NCI-H1417 (cell line): Measurements from ENCODE around the gene MAST1.
"Not testable (repeated sequence)": the region's sequence is repeated elsewhere in the genome, so short reads cannot be mapped to it uniquely, and the experiment has no call there.

Experiments used
- DNase-seq, 3 experiments: peaks; one replicate each; lab custom pipeline; 2025; lab: John Stamatoyannopoulos, UW

The MAST1 gene

DNA sequence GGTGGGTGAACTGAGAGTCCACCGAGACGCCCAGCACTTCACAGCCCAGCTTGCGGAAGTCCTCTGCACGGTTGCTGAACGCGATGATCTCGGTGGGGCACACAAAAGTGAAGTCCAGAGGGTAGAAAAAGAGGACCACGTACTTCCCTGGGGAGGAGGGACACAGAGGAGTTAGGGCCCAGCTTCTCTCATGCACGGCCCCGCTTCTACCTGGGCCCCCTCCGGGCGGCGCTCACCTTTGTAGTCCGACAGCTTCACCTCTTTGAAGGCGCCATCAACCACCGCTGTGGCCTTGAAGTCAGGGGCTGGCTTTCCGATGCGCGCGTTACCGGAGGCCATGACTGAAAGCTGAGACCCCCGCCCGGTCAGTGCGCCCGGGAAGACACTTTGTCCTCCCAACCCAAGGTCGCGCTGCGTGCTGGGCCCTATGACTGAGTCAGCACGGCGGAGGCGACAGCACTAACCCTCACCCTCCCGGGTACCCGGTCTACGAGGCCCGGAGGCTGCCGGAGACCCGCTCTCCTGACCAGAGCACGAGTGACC is 37.3 kb upstream of the MAST1 start:
- peak in 2 of 3 experiments; percentile 80 to 83 for DNase-seq

DNA sequence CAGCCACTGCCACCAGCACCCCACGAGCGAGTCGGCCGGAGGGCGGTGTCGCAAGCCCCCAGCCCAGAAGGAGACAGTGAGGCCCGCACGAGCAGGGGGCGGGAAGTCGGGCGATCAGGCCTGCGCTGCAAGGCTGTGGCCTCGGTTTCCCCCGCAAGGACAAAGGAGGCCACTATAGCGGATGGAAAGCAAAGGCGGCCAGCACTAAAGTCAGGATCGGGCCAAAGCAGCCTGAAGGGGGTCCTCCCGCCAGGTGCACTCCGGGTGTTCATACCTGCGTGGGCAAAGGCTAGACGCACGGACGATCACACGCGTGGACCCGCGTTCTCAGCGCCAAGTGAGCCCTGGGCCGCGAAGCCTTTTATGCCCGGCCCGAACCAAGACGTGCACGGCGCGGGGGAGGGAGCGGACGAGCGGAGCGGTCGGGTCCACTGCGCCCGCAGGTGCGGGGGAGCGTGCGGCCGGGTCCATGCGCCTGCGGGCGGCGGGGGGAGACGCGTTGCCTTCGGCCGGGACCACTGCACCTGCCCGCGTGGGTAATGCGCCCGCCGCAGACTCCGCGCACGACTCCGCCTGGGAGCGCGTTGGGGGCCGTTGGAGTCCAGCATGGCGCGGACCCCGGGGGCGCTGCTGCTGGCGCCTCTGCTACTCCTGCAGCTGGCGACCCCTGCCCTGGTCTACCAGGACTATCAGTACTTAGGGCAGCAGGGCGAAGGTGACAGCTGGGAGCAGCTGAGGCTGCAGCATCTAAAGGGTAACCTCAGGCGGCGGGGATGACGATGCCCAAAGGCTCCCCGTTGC is 36.6 kb upstream of the MAST1 start, which contains the start of the genes PRDX2 and THSD8:
Gene PRDX2 (minus strand): TSS at position 335 of the 801 bp plus-strand sequence. CDS start 539 bp downstream, outside the sequence.
Gene THSD8 (plus strand): TSS at position 604 of the 801 bp plus-strand sequence. CDS start 3 bp downstream, at position 607.
- DNase-seq: peak; percentile 79 to 95 (median 95)

DNA sequence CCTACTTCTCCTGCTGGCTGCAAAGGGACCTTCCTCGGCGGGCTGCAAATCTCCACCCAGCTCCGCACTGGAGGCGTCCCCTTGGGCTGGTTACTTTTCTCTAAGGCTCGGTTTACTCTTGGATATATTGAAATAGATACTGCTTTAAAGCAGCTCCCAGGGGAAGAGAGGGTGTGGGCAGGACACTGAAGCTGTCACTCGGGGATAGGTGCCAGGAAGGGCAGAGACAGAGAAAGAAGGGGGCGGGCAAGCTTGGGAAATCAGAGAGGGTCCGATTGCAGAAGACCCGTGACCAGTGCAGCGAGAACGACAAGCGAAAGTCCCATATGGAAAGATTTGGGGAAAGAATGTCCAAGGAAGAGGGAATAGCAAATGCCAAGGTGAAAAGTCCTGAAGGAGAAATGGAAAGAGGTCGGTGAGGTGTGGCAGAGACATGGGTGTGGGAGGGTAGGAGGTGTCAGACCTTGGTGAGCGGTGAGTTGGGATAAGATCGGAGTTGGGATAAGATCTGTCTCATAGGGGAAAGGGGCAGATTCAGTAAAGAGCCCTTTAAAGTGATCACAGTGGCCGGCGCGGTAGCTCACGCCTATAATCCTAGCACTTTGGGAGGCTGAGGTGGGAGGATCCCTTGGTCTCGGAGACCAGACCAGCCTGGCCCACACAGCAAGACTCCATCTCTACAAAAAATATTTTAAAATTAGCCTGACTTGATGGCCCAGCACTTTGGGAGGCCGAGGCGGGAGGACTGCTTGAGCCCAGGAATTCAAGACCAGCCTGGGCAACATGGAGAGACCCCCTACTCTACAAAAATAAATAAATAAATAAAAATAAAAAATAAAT is 35.8 kb upstream of the MAST1 start:
- DNase-seq: peak in 1 of 3 experiments; percentile 18

DNA sequence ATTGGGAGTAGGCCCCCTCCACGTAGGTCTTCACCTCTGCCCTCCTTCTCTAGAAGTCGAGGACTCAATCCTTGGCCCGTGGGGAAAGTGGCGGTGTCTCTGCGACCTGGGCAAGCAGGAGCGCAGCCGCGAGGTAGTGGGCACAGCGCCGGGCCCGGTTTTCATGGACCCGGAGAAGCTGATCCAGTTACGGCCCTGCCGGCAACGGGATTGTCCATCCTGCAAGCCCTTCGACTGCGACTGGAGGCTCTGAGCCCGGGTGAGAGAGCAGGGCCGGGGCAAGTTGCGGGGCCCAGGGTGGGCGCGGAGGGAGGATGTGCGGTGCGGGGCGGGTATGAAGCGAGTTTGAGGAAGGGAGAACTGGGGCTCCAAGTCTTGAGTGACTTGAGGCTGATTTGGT is 34.3 kb upstream of the MAST1 start:
- no peak for DNase-seq

DNA sequence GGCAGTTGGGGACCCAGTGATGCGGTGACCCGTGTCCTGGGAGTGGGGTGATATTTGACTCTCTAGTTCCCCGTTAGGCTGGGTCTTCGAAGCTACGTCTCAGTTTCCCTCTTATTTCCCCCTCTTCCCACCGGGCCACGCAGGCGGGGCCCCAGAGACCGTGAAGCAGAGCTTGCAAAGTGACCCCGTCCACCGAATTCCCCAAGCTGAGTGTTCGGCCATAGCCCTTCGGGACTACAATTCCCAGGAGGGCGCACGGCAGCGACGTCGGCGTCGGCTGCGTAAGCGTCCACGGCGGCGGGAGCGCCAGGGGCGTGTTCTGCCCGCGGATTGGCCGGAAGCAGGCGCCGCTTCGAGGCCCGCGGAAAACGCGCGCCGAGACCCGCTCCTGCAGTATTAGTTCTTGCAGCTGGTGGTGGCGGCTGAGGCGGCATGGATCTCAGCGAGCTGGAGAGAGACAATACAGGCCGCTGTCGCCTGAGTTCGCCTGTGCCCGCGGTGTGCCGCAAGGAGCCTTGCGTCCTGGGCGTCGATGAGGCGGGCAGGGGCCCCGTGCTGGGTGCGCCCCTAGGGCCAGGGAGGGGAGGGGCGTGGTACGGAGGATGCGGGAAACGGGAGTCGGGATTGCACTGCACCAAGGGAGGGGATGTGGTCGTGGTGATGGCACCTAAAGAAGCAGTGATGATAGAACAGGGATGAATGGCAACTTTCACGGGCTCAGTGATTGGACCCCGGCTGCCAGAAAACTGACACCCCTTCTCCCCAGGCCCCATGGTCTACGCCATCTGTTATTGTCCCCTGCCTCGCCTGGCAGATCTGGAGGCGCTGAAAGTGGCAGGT is 31.9 kb upstream of the MAST1 start, which contains the start of gene RNASEH2A:
Gene RNASEH2A (plus strand): TSS at position 343 of the 840 bp plus-strand sequence. CDS start 90 bp downstream, at position 433.
- peak; percentile 86 to 94 (median 94) for DNase-seq

DNA sequence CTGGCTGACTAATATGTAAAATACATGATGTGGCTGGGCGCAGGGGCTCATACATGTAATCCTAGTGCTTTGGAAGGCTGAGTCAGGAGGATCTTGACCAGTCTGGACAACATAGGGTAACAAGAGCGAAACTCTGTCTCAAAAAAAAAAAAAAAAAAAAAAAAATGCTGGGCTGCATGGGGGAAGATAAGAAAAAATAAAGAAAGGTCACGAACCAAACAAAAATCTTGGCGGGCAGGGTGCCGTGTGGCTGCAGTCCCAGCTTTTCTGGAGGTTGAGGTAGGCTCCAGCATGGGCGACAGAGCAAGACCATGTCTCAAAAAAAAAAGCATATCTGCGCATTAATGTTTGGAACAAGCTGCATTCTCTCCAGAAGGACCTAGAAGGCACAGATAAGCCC is 23.2 kb upstream of the MAST1 start:
- no peak for DNase-seq

DNA sequence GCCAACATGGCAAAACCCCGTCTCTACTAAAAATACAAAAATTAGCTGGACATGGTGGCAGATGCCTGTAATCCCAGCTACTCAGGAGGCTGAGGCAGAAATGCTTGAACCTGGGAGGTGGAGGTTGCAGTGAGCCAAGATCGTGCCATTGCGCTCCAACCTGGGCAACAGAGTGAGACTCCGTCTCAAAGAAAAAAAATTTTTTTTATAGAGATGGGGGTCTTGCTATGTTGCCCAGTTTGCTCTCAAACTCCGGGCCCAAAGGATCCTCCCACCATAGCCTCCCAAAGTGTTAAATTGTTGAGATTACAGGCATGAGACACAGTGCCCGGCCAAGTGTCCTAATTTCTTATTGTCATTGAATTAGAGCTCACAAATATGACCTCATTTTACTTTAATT is 21.1 kb upstream of the MAST1 start:
- DNase-seq: not testable (repeated sequence)

DNA sequence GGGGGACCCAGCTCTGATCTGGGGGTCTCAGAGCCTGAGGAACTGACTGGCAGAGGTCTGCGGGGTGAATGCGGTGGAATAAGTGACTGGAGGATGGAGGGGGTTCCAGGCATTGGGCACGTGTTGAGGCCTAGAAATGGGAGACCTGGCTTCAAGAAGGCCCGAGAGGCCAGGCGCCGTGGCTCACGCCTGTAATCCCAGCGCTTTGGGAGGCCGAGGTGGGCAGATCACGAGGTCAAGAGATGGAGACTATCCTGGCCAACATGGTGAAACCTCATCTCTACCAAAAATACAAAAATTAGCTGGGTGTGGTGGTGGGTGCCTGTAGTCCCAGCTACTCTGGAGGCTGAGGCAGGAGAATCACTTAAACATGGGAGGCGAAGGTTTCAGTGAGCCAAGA is 20.5 kb upstream of the MAST1 start:
- DNase-seq: not testable (repeated sequence)

DNA sequence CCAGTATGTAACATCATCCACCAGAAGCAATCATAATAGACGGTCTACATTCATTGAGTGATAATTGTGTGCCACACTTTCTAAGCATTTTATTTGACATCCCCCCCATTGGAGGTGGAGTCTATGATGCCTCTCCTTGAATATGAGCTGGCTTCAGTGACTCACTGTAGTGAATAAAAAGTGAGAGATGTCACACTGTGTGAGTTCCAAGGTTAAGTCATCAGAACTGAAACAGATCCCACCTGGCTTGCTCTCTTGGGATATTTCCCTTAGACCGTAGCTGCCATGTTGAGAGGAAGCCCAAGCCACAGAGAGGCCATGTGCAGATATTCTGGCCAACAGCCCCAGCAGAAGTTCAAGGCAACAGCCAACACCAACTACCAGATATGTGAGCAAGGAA is 16.6 kb upstream of the MAST1 start:
- no peak for DNase-seq

DNA sequence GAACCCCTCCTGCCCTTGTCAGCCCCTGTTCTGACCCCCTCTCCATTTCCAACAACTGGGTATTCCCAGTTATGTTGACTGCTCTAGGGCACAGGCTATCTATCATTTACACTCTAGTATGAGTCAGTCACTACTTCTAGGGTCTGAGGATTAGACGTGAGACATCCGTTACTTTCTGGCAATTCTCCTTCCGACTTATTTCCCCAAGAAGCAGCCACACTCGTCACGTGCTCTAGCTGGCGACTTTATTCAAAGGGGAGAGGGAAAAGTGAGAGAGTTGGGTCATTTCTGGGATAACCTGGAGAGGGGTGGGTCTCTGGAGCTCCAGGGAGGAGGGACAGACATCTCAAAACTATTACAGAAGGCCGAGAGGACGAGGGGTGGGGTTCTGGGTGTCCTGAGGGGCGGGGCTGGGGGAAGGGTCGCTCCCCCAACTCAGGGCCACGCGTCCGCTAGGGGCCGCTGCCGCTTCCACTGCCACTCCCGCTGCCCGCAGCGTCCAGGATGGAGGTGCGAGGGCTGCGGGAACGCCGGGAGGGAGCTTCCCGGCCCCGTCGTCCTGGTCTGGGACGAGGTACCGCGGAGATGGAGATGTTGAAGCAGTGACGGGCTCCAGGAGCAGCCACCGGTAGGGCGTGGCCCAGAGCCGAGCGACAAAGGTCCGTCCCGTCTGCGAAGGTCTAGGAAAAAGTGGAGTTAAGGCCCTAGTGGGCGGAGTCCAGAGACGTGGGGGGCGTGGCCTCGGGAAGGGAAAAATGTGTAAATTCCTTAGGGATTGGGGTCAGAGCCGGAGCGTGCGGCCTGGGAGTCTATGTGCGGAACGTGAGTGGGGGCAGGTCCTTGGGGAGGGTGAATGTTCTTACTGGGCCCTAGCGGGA is 12.8 kb upstream of the MAST1 start:
- peak in 1 of 3 experiments; percentile 18 for DNase-seq

DNA sequence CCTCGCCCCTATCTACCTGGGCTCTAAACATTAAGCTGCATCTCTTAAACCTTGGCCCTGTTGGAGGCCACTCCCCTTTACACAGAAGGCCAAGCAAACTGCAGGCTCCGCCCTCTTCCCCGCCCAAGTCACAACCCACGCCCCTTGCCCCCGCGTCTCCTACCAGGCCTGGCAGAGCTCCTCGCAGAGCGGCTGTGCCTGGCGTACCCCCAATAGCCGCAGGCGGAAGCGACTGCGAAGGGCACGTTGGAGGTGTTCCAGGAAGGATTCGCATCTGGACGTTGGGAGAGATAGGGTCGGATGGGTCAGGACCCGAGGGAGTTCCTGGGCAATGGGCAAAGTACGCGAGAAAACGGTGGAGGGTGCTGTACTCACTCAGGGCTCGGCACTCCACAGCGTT is 9.8 kb upstream of the MAST1 start:
- DNase-seq: peak in 2 of 3 experiments; percentile 15 to 39

DNA sequence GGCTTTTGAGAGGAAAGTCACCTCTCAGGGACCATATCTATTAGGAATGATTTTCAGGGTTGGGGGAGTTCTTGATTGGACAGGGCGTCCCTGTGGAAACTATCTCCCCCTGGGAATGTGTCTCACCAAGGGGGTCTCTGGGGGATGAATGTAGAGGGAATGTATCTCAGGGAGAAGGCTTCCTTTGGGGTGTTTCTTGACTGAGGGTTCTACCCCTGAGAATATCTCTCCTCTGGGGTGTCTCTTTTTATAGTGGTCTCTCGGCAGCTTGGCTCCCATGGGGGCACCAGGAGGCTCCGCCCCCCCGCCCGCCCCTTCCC is 4.9 kb upstream of the MAST1 start:
- DNase-seq: no peak

DNA sequence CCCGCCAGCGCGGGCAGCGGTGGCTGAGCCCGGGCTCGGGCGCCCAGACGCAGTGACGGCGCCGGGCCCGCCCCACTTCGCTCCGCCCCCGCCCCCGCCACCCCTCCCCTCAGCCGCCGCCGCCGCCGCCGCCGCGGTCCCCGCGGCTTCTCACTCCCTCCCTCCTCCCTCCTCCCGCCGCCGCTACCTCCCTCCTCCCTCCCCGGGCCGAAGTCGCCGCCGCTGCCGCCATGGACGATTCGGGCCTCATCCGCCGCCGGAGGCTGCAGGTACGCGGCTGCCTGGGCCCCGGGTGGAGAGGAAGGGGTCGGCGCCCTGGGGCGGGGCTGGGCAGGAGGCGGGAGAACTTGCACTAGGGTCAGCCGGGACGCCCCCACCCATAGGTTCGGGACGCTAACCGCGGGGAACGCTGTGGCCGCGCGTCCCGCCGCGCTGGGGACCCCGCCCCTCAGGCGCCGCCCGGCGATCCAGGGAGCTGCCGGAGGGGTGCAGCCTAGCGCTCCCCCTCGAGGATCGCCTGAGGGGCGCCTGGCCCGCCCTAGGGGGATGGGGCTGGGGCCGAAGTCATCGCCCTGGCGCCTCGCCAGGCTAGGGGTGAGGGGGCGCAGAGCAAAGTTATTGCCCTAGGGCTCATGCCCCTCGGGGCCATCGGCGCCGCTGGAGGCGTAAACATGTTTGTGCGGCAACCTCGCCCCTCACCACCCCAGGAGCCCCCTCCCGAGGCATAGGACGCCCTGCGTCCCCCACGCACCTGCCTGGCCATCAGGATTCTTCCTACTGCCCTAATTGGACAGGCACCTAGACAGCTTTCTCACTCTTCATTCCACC is 4.4 kb upstream of the MAST1 start:
- DNase-seq: peak; percentile 27 to 90 (median 88)

DNA sequence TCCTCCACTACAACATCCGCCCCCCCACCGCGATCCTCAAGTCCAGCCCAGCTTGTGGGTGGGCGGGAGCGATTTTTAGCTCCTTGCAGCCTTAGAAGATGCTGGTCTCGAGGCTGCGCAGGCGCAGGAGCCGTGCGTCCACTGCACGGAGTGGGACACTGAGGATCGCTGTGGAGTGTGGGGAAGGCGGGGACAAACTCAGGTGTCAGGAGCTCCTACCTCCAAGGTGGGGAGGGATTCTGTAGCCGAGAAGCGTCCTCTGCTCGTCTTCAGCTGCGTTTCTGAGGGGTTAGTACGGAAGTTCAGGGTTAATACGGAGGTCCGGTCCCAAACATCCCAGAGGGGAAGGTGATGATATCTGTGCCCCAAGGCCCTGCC is 3.8 kb upstream of the MAST1 start, which contains the start of gene RTBDN:
Gene RTBDN (minus strand): TSS at position 14 of the 378 bp plus-strand sequence. CDS start 4,600 bp downstream, outside the sequence.
- DNase-seq: no peak

DNA sequence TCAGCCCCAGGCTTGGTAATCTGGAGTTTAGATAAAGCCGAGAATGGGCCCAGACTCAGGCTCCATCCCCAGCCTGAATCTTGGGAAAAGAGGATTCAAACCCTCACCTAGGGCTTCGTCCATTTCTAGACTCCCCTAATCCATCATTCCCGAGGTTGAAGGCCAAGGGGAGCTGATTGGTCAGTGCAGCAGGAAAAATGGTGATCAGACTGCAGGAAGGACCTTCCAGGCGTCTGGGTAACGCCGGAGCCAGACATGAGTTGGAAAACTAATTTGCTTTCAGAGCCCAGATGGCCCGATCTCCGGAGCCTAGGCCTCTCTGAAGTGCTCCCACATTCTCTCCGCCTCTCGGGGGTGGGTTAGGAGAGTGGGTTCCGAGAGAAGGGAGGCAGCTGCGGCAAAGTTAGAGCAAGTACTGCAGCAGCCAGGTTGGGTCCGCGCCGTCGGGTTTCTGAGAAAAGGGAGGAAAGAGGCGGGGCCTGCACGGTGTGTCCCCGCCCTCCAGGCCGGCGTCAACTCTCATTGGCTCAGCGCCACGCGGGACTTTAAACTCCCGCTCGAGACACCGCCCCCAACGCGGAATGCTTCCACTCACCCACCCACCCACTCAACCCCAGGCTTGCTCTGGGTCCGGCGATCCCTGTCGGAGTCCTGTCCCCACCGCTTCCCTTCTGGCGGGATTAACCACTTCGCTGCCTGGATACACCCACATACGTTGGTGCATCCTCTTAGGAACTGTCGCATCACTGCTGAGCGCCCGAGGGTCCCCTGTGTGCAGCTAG is 3.1 kb upstream of the MAST1 start:
- peak in 1 of 3 experiments; percentile 50 for DNase-seq

DNA sequence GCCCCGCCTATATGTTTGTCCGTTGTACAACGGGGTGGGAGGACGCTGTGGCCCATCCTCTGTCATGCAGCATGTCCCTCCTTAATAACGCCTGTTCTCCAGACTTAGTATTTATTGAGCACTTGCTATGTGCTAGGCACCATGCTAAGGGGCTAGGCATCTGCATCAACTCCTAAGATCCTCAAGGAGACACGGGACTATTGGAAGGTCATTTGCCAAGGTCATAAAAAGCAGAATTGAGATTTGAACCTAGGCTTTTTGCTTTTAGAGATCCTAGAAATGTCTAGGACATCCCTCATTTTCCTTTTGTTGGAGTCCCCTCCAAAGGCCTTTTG is 1.8 kb upstream of the MAST1 start:
- no peak for DNase-seq

DNA sequence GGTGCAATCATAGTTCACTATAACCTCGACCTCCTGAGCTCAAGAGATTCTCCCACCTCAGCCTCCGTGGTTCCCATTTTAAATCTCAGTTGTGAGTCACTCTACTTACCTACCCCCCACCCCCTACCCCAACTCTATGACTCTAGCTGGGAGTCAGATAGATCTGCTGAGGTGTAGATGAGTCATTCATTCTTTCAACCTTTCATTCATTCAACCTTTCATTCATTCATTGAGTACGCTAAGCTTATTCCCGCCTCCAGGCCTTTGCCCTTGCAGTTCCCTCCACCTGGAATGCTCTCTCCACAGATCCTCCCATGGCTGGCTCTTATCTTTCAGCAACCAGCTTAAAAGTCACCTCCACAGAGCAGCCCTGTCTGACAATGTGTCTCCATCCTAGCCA is 1.1 kb upstream of the MAST1 start:
- DNase-seq: no peak

DNA sequence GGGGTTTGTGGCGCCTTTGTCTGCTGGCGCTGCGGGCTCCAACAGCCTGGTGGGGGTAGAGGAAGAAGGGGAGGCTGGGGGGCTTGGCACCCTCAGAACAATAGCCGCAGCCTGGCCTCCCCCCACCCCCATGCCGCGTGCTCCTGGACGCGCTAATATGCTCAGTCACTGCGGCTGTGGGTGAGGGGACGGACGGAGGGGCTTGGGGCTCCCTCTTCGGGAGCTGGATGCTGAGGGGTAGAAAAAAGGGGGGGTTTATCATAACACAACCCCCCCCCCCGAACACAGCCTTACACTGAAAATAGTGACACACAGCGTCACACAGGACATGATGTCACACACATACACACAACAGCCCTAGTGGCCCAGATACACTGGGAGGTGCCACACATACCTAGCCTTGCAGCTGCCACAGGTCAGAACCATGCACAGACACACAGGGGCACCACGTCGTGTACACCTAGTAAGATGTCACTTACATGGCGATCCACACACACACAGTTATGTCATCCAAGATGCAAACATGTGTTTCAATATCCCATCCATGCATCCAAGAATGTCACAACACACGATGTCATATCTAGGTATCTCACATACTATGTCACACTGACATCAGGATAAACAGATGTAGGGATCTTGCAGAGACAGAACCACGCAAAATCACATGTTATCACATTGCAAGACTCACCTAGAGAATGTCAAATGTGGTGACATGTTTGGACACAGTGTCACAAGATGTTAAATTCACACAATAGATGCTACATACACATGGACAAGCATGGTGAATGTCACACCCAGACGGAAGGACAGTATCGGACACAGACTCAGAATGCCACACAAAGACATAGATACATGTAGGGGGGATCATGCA is 806 bp downstream of the MAST1 start:
- peak in 2 of 3 experiments; percentile 46 to 61 for DNase-seq
